Nephron (organoid): ENCODE measurements around the gene KDELR1.

ENCODE experiments used
- H3K27ac Mint-ChIP-seq, 3 experiments: 2 replicates each; pipeline ENCODE4 v1.8.0; 2020; ENCODE audit warnings: mixed read lengths in 3 of 3, mild to moderate bottlenecking in 2 of 3, moderate library complexity in 1 of 3
- H3K27me3 Mint-ChIP-seq: 2 replicates; pipeline ENCODE4 v1.8.0; 2021; ENCODE audit warnings: low read depth, mild to moderate bottlenecking, moderate library complexity, mixed read lengths
- H3K36me3 Mint-ChIP-seq: 2 replicates; pipeline ENCODE4 v1.8.0; 2020; ENCODE audit warnings: low read depth, mixed read lengths
- H3K4me1 Mint-ChIP-seq: 2 replicates; pipeline ENCODE4 v1.8.0; 2020; ENCODE audit warnings: mixed read lengths
- H3K4me3 Mint-ChIP-seq, 3 experiments: 2 replicates each; pipeline ENCODE4 v1.8.0; 2020; ENCODE audit warnings: mild to moderate bottlenecking in 3 of 3, mixed read lengths in 3 of 3, moderate library complexity in 2 of 3
- H3K9me3 Mint-ChIP-seq: 2 replicates; pipeline ENCODE4 v1.8.0; 2020; ENCODE audit warnings: mixed read lengths
- TF ChIP-seq, protein P1 (sequence below), 3 experiments: fragments of 200-600 bp; sonication (generic); IDR thresholded peaks; one replicate each; pipeline ENCODE4 v1.5.0; 2021; ENCODE audit warnings: antibody characterized with exemption in 3 of 3; ENCODE audit not compliant: unreplicated experiment in 3 of 3

Gene KDELR1

DNA sequence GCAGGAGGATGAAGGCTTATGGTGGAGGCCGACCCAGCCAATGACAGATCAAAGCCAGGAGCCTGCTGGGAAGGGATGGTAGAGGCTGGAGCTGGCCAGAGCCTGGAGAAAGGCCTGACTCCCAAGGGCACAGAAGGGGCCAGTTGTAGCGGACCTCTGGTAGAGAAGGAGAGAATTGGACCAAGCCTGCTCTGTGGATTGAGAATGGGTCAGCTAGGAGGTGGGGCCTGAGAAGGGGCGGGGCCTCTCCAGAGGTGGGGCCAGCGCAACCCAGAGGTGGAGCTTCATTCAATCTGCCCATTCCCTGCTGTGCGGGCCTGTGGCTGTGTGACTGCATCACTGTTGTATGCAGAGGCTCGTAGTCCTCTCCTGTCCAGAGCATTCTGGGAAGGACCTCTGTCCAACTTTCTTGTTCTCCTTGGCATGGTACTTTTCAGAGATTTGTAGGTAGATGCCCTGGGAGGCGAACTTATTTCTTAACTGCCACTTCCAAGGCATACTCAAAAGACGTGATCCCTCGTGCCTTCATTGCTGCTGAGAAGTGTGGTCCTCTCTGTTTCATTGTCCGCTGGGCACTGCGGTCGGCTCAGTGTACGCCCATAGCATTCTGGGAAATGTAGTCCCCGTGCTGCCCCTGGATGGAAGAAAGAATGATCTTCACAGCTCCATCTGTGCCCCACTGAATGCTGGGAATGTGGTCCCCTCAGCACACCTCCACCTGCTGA, 8.8 kb upstream of the KDELR1 start:
- Mint-ChIP-seq H3K9me3 (no peaks in the 10 kb centered on the region), H3K27me3 (peaks cover 43% of the 10 kb centered on the region), H3K4me3 (peak overlapping the region; percentile 74 to 88 (median 87)), H3K4me1 (peaks cover 50% of the 10 kb centered on the region), H3K27ac (peak overlapping the region; percentile 83 to 95 (median 84)), H3K36me3 (no peaks in the 10 kb centered on the region)
- TF ChIP-seq, protein P1, sequence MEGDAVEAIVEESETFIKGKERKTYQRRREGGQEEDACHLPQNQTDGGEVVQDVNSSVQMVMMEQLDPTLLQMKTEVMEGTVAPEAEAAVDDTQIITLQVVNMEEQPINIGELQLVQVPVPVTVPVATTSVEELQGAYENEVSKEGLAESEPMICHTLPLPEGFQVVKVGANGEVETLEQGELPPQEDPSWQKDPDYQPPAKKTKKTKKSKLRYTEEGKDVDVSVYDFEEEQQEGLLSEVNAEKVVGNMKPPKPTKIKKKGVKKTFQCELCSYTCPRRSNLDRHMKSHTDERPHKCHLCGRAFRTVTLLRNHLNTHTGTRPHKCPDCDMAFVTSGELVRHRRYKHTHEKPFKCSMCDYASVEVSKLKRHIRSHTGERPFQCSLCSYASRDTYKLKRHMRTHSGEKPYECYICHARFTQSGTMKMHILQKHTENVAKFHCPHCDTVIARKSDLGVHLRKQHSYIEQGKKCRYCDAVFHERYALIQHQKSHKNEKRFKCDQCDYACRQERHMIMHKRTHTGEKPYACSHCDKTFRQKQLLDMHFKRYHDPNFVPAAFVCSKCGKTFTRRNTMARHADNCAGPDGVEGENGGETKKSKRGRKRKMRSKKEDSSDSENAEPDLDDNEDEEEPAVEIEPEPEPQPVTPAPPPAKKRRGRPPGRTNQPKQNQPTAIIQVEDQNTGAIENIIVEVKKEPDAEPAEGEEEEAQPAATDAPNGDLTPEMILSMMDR (IDR thresholded peaks at IDR 0.05; ENCODE audit: unreplicated experiment in 3 of 3): no peak

DNA sequence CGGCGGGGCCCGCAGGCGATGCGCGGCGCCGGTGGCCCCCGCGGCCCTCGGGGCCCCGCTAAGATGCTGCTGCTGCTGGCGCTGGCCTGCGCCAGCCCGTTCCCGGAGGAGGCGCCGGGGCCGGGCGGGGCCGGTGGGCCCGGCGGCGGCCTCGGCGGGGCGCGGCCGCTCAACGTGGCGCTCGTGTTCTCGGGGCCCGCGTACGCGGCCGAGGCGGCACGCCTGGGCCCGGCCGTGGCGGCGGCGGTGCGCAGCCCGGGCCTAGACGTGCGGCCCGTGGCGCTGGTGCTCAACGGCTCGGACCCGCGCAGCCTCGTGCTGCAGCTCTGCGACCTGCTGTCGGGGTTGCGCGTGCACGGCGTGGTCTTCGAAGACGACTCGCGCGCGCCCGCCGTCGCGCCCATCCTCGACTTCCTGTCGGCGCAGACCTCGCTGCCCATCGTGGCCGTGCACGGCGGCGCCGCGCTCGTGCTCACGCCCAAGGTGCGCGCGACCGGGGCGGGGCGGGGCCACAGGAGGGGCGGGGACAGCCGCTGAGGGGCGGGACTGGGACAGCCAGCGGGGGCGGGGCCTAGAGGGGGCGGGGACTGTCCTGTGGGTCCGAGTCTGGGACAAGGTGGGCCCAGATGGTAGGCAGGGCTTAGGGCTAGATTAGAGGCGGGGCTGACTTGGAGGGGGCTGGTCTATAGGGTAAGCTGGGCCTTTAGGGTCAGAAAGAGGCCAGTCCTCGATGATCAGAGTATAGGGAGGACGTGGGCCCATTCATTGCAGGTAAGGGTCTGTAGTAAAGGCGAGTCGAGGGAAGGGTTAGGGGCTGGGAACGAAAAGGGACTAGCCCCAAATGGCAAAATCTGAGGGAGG, 7.3 kb upstream of the KDELR1 start:
- Mint-ChIP-seq H3K27ac (peak overlapping the region; percentile 78 to 94 (median 92)), H3K9me3 (no peaks in the 10 kb centered on the region), H3K4me3 (peak overlapping the region; percentile 86 to 88 (median 87)), H3K36me3 (no peaks in the 10 kb centered on the region), H3K27me3 (peaks cover 44% of the 10 kb centered on the region), H3K4me1 (peaks cover 58% of the 10 kb centered on the region)
- TF ChIP-seq, protein P1 (IDR thresholded peaks at IDR 0.05; ENCODE audit: unreplicated experiment in 3 of 3): no peak

DNA sequence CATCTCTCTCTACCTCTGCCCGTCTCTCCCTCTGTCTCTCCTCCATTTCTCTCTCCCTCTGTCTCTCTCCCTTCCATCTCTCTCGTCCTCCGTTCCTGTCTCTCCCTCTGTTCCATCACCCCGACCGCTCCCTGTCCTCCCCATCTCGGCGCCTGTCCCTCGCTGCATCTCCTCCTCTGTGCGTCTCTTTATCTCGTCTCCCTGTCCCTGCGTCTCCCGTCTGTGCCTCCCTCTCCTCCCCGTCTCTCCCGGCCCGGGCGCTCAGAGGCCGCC, 6.7 kb upstream of the KDELR1 start:
- peak overlapping the region; percentile 86 to 90 (median 87) for H3K4me3 Mint-ChIP-seq
- no peaks in the 10 kb centered on the region for H3K36me3 Mint-ChIP-seq
- H3K27ac Mint-ChIP-seq: peak overlapping the region; percentile 49 to 94 (median 92)
- no peaks in the 10 kb centered on the region for H3K9me3 Mint-ChIP-seq
- TF ChIP-seq, protein P1 (IDR thresholded peaks at IDR 0.05; ENCODE audit: unreplicated experiment in 3 of 3): no peak
- H3K4me1 Mint-ChIP-seq: peaks cover 58% of the 10 kb centered on the region
- H3K27me3 Mint-ChIP-seq: peaks cover 43% of the 10 kb centered on the region

DNA sequence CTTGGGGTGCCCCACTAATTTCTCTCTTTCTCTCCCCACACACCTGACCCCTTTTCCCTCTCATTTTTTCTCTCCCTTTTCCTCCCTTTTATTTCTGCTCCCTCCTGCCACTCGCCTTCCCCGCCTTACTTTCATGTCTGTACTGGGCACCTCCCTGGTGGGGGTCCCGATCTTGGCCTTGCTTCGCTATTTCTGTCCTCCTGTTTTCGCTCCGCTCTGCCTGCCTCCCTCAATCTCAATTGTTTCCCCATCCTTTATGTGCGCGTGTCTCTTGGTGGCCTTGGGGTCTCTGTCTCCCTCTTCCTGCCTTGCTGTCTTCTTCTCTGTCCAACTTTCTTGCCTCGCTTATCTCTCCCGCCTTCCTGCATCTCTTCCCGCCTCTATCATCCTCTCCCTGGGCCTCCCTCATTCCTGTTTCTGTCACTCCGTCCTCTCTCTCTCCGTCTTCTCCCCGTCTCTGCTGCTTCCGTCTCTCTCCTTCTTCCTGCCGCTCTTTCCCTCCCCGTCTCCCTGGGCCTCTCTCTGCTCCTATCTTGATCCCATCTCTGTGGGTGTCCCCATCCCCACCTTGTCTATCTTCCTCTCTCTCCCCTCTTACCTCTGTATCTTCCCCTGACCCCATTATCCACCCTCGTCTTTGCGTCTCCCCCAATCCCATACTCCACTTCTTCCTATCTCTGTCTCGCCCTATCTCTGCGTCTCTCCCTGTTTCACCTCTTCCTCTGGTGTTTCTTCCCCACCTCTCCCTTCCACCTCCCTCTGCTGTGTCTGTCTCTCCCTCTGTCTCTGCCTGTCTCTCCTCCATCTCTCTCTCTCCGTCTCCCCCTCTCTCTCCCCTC, 6.1 kb upstream of the KDELR1 start:
- Mint-ChIP-seq H3K27me3 (peaks cover 43% of the 10 kb centered on the region), H3K27ac (peak overlapping the region; percentile 49 to 94 (median 92)), H3K9me3 (no peaks in the 10 kb centered on the region), H3K36me3 (no peaks in the 10 kb centered on the region), H3K4me1 (peaks cover 63% of the 10 kb centered on the region), H3K4me3 (peak overlapping the region; percentile 86 to 90 (median 87))
- TF ChIP-seq, protein P1 (IDR thresholded peaks at IDR 0.05; ENCODE audit: unreplicated experiment in 3 of 3): no peak

DNA sequence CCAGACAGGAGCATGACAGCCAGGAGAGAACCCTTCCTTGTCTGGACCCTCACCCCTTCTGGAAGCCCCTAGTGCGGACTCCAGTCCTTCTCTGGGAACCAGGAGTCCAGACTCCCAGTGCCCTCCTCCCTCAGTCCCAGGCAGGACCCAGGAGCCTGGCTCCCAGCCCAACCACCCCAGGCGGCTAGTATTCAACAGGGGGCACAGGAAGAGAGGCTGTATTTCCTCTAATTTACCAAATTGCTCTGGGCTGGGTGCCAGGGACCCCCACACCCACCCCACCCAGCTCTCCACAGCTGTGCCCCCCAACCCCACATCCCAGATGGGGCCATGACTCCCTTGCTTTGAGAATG, 5.4 kb upstream of the KDELR1 start:
- Mint-ChIP-seq H3K27me3 (peaks cover 43% of the 10 kb centered on the region), H3K36me3 (no peaks in the 10 kb centered on the region), H3K27ac (peak overlapping the region in 1 of 3 experiments; percentile 92), H3K9me3 (no peaks in the 10 kb centered on the region), H3K4me1 (peaks cover 60% of the 10 kb centered on the region), H3K4me3 (peak overlapping the region; percentile 78 to 87 (median 85))
- TF ChIP-seq, protein P1 (IDR thresholded peaks at IDR 0.05; ENCODE audit: unreplicated experiment in 3 of 3): no peak
